Vagina (tissue), 2 donors: Measurements from ENCODE around the gene FYB2.

ENCODE experiments used
- CTCF ChIP-seq, 3 experiments: fragments of 450-650 bp in 2 of 3; fragments of 200-600 bp in 1 of 3; sonication (generic) in 1 of 3; IDR thresholded peaks; one replicate each; pipeline ENCODE4 v1.5.1; 2017 to 2019; ENCODE audit warnings: antibody characterized with exemption in 3 of 3, mild to moderate bottlenecking in 2 of 3, moderate library complexity in 2 of 3
- POLR2A ChIP-seq, 2 donors: fragments of 450-650 bp; IDR thresholded peaks; one replicate each; pipeline ENCODE4 v1.6.1; 2017; ENCODE audit warnings: antibody characterized with exemption in 2 of 2, mild to moderate bottlenecking in 2 of 2, moderate library complexity in 2 of 2

GRCh38 chr1:56710646-56711045 is 108.6 kb downstream of the FYB2 start:
- TF ChIP-seq CTCF (IDR thresholded peaks at IDR 0.05) (no peak), POLR2A (IDR thresholded peaks at IDR 0.05) (no peak)
